ENCODE results near the gene CENPE.

DNA sequence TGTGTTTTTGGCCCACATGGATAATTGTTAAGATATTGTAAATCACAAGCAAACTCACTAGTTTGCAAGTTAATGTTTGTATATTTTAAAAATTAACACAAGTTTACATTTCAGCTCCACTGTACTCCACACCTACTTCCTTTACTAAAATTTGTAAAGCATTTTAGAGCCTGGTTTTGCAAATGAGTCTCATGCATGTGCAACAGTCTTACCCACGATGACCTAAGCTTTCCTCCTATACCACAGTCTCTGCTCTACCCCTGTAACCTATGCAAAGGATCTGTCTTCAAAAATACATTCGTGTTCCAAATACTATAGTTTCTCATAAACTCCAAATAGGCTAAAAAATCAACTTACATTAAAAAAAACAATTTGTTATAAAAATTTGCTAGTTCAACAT lies 108.7 kb downstream of the CENPE start:
- TF ChIP-seq, protein P1, sequence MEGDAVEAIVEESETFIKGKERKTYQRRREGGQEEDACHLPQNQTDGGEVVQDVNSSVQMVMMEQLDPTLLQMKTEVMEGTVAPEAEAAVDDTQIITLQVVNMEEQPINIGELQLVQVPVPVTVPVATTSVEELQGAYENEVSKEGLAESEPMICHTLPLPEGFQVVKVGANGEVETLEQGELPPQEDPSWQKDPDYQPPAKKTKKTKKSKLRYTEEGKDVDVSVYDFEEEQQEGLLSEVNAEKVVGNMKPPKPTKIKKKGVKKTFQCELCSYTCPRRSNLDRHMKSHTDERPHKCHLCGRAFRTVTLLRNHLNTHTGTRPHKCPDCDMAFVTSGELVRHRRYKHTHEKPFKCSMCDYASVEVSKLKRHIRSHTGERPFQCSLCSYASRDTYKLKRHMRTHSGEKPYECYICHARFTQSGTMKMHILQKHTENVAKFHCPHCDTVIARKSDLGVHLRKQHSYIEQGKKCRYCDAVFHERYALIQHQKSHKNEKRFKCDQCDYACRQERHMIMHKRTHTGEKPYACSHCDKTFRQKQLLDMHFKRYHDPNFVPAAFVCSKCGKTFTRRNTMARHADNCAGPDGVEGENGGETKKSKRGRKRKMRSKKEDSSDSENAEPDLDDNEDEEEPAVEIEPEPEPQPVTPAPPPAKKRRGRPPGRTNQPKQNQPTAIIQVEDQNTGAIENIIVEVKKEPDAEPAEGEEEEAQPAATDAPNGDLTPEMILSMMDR (IDR thresholded peaks at IDR 0.05): no peak
- TF ChIP-seq POLR2A (IDR thresholded peaks at IDR 0.05): no peak
